Suprapubic skin (tissue), 3 donors: ENCODE measurements around the gene TMEM256.

ENCODE experiments used
- CTCF ChIP-seq, 2 donors: fragments of 200-600 bp in 1 of 2; fragments of 450-650 bp in 1 of 2; sonication (generic) in 1 of 2; IDR thresholded peaks; one replicate each; pipeline ENCODE4 v1.5.1; 2016 to 2019; ENCODE audit warnings: antibody characterized with exemption in 2 of 2, mild to moderate bottlenecking in 1 of 2, moderate library complexity in 1 of 2
- POLR2A ChIP-seq, 2 donors: fragments of 450-650 bp; IDR thresholded peaks; one replicate each; pipeline ENCODE4 v1.6.1; 2017; ENCODE audit warnings: antibody characterized with exemption in 2 of 2, mild to moderate bottlenecking in 2 of 2, moderate library complexity in 2 of 2

GRCh38 chr17:7443499-7444485 is 39.9 kb upstream of the TMEM256 start:
- TF ChIP-seq CTCF (IDR thresholded peaks at IDR 0.05) (no peak), POLR2A (IDR thresholded peaks at IDR 0.05) (no peak)
